GM19455 (cell line): Measurements from ENCODE around the gene ASIP.
"Not testable (repeated sequence)": the region's sequence is repeated elsewhere in the genome, so short reads cannot be mapped to it uniquely, and the experiment has no call there.

Experiments used
- ATAC-seq: cut with Tn5 transposase; IDR thresholded peaks from one replicate; pipeline ENCODE4 v1.9.1; 2021; ENCODE audit not compliant: unreplicated experiment

ASIP gene

DNA sequence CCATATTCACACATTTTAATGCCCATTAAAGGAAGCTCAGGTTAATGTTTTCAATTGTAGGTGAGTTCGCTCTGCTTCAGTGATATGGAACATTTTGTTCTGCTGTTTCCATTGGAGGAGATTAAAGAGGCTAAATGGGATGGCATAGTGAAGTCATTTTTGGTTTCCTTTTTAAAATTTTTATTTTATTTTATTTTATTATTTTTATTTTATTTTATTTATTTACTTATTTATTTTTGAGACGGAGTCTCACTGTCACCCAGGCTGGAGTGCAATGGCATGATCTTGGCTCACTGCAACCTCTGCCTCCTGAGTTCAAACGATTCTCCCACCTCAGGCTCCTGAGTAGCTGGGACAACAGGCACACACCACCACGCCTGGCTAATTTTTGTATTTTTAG, 792 bp downstream of the ASIP start:
- not testable (repeated sequence) for ATAC-seq

DNA sequence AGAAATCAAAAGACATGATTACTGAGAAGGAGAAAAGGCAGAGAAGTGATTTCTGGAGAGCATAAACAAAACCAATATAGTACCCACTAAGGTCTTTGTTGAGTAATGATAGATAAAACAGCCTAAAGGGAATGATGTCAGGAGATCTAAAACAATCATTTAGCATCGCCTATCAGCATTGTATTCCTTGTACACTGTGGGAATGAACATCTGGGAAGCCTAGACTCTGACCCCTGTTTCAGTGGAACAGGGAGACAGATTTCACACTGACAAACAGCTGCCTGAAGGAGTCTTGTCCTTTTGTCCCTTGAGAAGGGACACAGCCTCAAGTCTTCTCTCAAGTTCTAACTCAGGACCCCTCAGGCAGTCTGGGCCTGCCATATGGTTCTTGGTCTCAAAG, 1.7 kb downstream of the ASIP start:
- ATAC-seq: no peak

DNA sequence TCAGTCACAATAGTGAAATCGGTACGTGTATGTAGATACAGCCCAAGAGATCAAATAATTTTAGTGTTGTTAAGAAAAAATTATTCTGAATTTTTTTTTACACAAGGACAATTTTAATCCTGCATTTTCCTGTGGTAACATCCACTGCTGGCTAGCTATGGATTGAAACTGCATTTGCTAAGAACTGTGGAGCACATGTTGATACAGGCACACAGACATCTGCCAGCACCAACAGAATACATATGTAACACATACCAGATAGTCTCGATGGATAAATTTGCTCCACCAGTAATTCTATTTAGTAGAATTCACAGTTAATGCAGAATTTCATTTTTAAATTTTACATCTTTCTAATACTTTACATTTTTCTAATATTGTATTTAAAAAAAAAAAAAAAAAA, 2.2 kb downstream of the ASIP start:
- no peak for ATAC-seq

DNA sequence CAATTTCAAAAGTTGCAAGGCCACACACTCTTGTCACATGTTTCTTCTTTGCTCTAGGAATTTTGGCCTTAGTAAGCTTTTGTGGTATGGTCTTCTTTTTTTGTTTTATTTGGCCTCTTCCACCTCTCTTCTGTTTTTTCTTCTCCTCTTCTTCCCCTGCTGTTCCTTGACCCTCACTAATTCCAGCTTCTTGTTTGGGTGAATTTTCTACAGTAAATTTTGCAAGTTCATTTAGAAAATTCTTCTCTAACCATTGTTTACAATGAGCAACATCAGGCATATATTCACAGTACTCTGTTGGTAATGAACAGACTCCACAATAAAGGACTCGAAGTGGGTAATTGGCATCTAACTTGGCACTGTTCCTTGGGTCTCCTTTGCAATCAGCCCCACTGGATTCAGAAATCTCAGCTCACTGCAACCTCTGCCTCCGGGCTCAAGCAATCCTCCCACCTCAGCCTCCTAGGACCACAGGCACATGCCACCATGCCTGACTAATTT, 5.0 kb downstream of the ASIP start:
- ATAC-seq: no peak

DNA sequence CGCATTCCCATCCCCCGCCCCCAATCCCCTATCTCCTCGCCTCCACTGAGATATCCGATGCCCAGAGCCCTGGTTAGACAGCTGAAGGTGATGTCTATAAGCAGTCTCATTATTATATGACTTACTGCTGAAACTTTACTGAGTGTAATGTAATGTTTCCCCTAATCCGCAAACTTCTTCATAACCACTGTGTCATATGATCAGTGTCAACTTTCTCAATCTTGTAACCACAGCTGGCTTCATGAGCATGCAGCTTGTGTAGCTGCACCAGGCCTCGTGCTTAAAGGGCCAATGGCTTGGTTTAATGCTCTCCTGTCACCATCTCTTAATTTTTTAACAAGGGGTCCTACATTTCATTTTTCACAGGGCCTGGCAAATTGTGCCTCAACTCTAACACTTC, 8.1 kb downstream of the ASIP start:
- peak; percentile 82 for ATAC-seq

DNA sequence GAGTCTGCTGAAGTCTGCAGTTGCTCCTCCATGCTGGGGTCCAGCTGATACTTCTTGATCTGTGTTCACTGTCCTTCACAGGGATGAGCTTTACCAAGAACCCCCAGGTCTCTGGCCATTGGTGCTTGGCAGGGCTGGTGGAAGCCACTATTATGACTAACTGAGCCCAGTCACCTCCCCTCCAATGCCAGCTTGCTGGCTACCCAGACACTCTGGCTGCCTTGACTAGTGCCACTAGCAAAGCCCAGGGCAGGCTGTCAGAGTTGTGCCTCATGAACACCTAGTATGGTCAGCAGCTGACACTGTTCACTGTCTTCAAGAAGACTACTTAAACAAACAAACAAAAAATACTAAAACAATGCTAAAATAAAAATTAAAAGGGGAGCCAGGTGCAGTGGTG, 8.8 kb downstream of the ASIP start:
- ATAC-seq: no peak

DNA sequence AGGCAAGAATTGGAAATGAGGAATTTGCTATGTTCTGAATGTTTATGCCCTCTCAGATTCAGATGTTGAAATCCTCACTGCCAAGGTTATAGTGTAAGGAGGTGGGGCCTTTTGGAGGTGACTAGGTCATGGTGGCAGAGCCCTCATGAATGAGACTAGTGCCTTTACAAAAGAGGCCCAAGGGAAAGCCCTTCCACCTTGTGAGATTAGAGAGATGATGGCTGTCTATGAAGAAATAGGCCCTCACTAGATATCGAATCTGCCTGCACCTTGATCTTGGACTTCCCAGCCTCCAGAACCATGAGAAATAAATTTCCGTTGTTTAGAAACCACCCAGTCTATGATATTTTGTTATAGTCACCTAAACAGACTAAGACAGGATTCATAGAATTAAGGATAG, 10.4 kb downstream of the ASIP start:
- no peak for ATAC-seq

DNA sequence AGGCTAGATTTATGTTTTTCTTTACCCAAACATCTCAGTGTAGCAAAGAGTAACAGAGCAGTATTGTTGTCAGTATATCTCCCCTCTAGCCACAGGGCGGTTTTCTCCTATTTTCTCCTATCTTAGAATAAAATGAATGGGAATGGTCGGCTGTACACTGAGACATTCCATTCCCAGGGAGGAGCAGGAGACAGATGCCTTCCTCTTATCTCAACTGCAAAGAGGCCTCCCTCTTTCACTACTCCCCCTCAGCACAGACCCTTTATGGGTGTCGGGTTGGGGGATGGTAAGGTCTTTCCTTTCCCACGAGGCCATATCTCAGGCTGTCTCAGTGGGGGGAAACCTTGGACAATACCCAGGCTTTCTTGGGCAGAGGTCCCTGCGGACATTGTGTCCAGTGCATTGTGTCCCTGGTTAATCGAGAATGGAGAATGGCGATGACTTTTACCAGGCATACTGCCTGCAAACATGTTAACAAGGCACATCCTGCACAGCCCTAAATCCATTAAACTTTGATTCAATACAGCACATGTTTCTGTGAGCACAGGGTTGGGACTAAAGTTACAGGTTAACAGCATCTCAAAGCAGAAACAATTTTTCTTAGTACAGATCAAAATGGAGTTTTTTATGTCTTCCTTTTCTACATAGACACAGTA, 11.3 kb downstream of the ASIP start:
- not testable (repeated sequence) for ATAC-seq

DNA sequence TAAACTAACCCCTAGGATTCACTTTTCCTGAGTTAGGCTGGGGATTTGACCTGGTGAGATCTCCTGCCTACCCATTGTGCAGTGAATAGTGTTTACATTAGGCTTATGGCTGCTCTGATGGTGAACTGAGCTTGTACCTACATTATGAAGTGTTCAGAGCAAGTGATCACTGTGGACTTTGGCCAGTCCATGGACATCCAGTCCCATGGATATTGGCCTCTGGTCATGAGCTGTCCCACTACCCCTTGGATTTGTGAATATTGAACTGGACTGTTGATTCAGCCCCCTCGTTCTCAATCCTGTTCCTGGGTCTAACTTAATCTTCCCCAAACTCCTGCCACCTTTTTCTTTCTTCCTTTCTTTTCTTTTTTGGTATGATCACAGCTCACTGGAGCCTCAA, 13.8 kb downstream of the ASIP start:
- no peak for ATAC-seq

DNA sequence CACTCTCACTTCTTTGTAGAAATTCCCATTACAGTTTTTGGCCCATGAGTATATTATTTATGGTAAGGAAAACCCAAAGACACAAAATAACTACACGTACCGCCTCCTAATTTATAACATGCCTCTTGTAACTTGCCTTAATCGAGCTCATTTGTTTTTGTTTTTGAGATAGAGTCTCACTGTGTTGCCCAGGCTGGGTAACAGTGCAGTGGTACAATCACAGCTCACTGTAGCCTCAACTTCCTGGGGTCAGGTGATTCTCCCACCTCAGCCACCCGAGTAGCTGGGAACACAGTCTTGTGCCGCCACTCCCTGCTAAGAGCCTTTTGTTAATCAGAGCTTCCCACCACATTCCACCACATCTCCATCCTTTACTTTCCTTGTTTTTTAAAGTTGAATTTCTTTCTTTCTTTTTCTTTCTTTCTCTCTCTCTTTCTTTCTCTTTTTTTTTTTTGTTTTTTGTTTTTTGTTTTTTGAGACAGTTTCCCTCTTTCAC, 15.5 kb downstream of the ASIP start:
- ATAC-seq: no peak

DNA sequence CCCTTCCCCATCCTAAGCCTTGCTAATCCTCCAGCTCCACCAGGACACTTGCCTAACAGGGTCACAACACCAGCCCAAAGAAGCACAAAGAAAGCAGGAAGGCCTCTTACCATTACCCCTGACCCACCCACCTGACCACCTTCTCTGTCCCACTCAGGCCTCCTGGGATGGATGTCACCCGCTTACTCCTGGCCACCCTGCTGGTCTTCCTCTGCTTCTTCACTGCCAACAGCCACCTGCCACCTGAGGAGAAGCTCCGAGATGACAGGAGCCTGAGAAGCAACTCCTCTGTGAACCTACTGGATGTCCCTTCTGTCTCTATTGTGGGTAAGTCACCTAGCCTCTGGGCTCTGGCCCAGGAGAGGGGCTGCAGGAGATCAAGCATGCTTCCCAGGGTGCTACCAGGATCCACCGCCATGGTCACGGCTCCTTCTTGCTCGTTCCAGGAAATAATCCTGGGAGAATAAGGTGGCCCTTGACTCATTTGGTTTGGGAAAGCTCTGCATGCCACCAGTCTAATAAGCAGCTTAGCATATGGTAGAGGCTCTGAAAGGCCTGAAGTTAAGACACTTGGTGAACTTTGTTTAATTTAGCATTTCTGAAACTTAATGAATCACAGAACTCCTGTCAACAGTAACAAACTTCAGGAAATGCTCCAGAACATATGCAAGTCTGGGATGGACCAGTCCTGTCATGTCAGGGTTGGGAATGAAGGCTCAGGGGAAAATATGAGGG, 19.2 kb downstream of the ASIP start:
- ATAC-seq: no peak

DNA sequence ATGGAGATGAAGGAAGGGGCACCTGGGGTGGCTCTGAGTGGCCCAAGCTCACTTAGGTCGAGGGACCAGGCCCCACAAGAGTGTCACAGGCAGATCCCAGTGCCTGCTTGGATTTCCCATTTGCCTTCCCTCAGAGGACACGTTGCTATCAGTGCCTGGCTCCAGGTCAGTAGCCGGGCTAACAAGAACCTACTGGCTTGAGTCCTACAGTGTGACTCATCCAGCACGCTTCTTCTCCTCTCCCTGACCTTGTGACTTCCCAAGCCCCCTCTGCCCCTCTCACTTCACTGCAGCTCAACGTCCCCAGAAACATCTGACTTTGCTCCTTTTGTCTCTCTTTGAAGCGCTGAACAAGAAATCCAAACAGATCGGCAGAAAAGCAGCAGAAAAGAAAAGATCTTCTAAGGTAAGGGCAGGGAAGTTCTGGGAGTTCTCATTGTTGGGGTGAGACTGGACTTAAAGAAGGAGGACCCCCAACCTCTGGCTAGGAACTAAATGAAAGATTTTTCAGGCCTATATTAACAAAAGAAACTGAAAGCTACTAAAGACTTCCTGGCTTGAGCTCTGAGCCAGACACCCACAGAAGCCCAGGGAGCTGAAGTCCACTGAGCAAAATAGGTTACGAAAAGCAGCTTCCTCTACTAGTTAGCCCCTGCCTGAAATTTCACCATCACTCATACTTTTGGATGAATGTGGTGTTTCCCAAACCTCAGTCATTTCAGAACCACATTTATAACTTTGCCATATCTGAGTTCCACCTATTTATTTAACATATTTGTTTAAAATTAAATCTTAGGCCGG, 21.5 kb downstream of the ASIP start:
- ATAC-seq: no peak

DNA sequence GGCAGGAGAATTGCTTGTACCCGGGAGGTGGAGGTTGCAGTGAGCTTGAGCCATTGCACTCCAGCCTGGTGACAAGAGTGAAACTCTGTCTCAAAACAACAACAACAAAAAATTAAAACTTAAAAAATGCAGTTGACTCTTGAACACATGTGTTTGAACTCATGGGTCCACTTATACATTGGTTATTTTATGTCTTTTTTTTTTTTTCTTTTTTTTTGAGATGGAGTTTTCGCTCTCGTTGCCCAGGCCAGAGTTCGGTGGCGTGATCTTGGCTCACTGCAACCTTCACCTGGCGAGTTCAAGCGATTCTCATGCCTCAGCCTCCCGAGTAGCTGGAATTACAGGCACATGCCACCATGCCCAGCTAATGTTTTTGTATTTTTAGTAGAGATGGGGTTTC, 22.2 kb downstream of the ASIP start:
- ATAC-seq: not testable (repeated sequence)

DNA sequence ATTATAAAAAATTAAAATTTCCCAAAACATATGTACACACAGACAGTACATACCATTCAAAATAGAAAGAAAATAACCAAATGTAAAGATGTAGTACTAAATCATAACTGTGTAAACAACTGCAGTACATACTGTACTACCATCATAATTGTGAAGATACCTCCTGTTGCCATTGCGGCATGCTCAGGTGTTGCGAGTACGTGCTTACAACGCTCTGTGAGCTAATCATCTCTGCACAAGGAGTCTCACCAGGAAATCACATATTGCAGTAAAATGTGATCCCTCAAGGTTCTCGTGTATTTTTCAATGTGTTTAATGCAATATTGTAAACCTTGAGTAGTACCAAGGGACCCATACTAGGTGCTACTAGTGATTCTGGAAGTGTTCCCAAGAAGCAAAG, 22.9 kb downstream of the ASIP start:
- no peak for ATAC-seq

DNA sequence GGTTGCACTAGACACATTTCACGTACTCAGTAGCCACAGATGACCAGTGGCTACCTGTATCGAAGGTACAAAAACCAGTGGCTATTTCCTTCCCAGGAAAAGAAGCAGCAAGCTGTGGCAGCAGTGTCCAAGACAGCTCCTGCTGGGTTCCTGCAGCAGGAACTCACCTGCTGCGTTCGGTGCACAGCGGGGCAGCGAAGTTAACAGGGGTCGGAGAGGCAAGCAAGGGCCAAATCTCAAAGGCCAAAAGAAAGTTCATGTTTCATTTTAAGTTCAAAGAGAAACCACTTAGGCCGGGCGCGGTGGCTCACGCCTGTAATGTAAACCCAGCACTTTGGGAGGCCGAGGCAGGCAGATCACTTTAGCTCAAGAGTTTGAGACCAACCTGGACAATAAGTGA, 26.9 kb downstream of the ASIP start:
- no peak for ATAC-seq

DNA sequence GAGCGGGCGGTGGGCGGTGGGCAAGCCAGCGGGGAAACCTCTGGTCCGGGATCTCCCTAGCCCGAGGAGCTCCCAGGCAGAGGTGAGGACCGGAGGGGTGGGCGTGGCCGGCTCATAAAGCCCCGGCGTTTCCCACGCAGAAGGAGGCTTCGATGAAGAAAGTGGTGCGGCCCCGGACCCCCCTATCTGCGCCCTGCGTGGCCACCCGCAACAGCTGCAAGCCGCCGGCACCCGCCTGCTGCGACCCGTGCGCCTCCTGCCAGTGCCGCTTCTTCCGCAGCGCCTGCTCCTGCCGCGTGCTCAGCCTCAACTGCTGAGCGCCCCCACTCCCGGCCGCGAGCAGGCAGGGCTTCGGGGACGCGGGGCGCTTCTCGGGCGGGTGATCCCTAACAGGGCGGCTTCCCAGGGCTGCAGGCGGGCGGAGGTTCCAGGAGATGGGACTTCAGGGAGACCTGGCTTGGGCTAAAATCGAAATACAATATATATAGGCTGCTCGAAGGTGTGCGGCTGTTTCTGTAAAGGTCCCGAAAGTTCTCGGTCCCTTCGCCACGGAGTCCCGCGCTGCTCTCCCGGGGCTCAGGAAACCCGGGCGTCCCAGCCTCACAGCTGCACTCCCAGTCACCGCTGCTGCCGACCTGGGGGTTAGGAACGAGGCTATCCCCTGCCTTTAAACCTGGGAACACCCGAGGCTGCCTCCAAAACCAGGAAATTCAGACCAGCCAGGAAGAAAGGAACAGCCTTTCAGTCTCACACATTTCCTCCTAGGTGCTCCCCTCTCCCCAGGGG, 27.8 kb downstream of the ASIP start:
- ATAC-seq: no peak

DNA sequence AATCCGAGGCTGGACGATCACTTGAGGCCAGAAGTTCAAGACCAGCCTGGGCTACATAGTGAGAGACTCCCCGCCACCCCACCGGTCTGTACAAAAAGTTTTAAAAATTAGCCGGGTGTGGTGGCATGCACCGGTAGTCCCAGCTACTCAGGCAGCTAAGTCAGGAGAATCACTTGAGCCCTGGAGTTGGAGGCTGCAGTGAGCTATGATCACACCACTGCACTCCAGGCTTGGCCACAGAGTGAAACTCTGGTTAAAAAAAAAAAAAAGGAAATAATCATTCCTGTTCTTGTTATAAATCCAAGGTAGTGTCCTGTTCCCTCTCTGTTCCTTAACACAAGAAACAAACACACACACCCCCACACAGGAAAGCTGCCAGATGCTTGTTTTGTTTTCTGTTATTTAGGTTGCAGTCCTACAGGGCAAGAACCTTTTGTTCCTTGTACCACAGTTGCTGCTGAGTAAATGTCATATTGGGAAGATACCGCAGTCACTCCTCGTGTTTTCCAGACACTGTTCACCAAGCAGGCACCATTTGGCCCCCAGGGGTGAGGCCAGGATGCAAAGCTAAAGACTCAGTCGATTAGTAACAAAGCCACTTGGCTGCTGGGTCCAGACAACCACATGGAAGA, 28.9 kb downstream of the ASIP start:
- no peak for ATAC-seq

DNA sequence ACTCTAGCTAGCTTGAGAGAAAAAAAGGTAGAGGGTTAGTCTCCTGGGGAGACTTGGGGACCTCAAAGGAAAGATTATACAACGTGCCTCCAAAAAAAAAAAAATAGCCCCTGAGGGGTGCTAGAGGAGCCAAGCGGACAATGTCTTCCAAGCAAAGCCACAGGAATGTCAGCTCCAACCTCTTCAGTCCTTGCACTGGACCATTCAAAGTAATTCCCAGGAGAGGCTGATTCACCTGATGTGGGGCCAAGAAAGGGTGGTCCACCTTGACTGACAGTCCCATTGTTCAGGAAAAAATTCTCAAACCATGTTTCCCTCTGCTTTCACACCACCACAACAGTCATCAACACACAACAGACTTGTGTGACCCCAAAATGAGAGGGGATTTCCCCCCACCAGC, 30.7 kb downstream of the ASIP start:
- no peak for ATAC-seq

DNA sequence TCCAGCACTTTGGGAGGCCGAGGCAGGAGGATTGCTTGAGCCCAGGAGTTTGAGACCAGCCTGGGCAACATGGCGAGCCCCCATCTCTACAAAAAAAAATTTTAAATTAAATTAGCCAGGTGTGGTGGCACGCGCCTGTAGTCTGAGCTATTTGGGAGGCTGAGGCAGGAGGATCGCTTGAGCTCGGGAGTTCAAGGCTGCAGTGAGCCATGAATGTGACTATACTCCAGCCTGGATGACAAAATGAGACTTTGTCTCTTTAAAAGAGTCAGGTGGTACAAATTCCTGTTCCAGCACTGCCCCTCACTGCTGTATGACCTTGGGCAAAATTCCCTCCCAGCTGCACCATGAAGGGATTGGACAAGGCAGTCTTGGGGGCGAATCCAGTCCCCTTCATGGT, 33.5 kb downstream of the ASIP start:
- ATAC-seq: no peak

DNA sequence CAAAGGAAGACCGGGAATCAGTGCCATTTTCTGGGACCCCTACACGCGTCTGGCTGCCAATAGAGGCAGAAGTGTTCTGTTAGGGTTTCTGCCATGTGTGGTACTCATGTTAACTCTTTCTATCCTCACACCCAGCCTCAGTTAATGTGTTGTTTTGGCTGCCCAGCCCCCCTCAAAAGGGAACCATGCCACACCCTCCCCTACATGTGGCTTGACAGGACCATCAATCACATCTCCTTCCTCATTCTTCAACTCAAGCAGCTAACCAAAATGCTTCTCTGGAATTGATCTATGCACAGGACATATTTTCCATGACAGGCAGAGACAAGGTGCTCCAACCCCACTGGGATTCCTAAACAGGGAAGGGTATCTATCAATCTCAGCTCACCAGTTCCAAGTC, 40.0 kb downstream of the ASIP start:
- ATAC-seq: no peak
